GM12873 (cell line): Measurements from ENCODE around the gene RYR2.

ENCODE experiments used
- TF ChIP-seq, protein P1 (sequence below): IDR thresholded peaks from 2 replicates; pipeline ENCODE4 v1.5.1; 2012; ENCODE audit warnings: low read depth, mild to moderate bottlenecking, moderate library complexity, low read length, control low read depth; ENCODE audit not compliant: insufficient read depth; ENCODE audit errors: missing control alignments

Gene RYR2

DNA sequence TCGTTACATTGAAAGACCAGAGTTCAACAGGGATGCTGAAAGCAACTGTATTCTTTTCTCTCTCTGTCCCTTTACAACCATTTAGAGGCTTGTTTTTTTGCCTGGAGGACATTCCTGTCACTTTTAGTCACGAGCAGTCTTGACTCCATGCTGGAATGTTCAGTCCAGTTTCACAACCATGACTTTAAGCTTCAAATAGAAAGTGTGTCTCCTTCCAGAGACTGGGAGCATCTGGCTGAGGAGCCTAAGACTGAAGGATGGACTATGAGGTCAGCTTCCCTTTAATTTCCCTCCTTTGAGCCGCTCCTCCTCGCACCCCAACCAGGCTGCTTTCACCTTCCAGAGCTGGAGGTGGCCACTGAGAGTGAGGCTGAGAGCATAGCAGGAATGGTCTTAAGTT lies 10.5 kb upstream of the RYR2 start:
- TF ChIP-seq, protein P1, sequence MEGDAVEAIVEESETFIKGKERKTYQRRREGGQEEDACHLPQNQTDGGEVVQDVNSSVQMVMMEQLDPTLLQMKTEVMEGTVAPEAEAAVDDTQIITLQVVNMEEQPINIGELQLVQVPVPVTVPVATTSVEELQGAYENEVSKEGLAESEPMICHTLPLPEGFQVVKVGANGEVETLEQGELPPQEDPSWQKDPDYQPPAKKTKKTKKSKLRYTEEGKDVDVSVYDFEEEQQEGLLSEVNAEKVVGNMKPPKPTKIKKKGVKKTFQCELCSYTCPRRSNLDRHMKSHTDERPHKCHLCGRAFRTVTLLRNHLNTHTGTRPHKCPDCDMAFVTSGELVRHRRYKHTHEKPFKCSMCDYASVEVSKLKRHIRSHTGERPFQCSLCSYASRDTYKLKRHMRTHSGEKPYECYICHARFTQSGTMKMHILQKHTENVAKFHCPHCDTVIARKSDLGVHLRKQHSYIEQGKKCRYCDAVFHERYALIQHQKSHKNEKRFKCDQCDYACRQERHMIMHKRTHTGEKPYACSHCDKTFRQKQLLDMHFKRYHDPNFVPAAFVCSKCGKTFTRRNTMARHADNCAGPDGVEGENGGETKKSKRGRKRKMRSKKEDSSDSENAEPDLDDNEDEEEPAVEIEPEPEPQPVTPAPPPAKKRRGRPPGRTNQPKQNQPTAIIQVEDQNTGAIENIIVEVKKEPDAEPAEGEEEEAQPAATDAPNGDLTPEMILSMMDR = no peak

DNA sequence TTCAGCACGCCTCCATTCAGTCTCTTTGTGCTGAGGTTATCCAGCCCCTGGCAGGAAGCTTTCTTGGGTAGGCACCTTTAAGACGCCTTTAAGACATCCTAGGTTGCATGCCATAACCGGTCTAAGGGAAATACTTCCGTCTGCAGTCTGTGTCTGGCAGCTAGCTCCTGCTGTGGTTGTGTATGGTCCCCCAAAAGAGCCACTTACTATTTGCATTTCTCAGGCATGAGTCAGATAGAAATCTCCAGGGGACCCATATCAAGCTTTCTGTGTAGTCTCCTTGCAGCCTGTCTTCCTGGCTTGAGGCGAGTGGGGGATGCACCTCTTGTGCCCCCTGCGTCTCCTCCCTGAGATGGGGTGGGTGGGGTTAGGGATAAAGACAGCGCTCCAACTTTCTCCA lies 10.0 kb upstream of the RYR2 start:
- TF ChIP-seq, protein P1 = no peak

DNA sequence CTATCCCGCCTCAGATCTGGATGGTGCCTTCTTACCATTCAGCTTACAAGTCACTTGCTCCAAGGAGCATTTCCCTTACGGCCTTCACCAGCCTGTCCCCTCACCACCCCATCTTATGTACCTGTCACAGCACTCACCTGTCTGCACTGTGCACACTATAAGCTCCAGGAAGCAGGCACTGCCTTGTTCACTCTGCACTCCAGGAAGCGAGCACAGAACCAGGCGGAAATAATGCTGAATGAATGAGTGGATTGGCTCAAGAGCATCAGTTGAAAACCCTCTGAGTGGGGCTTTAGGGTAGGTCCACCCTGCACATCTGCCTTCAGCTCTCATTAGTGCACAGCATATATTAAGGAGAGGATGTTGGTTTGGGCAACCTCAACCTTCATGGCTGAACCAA lies 8.9 kb upstream of the RYR2 start:
- TF ChIP-seq, protein P1 = no peak

DNA sequence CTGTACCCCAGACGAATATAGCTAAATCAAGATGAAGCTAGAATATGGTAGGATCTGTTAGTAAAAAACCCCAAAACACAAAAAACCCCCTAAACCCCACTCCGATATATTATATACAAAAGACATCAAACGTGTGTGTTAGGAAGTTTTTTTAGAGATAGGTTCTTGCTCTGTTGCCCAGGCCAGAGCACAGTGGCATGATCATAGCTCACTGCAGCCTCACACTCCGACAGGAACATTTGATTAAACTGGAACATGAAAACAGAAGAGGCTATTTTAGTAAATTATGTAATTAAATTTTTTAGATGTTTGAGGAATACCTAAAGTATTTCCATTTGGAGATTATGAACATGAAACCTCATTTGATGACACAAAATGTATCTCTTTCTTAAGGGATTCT lies 8.2 kb upstream of the RYR2 start:
- TF ChIP-seq, protein P1 = no peak

DNA sequence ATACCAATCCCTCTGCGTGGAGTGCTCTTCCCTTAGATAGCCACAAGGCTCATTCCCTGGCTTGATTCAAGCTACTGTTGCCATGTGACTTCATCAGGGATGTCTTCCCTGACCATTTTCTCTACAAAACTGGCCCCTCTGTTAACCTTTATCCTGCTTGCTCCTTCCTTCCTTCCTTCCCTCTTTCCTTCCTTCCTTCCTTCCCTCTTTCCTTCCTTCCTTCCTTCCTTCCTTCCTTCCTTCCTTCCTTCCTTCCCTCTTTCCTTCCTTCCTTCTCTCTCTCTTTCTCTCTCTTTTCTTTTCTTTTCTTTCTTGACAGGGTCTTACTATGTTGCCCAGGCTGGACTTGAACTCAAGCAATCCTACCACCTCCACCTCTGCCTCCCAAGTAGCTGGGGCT lies 6.2 kb upstream of the RYR2 start:
- TF ChIP-seq, protein P1 = no peak

DNA sequence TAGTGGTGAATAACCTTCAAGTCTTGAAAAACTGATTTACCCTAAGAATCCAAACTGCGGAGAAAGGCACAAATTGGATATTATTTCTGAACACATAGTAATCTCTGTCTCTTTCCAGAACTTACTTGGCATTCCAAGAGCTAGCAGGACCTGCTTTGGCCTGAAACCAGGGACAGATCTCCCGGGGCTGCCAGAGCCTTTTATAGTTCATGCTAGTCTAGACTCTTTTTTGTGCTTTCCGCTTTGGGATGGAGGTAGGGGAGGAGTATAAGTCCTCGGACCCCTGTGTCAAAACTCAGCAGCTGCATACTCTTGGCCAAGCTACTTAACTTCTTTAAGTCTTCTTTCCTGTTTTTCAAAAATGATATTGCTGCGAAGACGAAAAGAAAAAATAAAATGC lies 3.8 kb upstream of the RYR2 start:
- TF ChIP-seq, protein P1 = no peak

DNA sequence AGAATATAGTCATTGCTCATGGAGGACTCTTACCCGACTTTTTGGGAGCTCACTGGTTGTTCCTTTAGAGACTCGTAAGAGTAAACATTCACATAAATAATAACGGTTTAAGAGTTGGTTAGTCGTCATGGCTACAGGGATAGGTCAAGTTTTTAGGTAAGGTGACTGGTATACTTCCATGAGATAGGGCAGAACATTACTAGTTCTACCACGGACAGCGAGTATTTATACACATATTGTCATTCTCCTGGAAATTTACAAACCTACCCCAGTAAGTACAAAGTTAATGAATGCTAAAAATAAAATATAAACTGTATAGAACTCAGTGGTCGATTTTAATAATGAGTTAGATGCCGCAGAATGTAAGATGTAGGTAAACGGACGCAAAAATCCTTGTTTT lies 1.2 kb upstream of the RYR2 start:
- TF ChIP-seq, protein P1 = no peak

DNA sequence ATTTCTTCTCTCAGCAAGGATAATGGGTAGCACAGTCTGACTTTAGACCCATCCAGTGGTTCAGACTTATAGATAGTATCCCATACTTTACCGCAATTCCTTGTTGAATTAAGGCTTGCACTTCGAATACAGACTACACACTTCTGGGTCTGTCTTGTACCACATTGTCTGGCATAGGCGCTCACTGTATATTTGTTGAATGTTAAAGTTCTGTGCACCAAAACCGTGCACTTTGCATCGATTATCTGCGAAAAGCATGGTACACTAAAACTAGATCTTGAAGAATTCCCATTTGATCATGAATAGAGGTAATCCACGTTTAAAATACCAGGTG lies 556 bp upstream of the RYR2 start:
- TF ChIP-seq, protein P1 = no peak
